H9 (cell line): ENCODE data around the gene CLIC3. TPM values are rescaled to one million over a fixed set of nuclear protein-coding genes. Genes with fewer than 3 reads are reported as not detected.

Experiments used
- DNase-seq: peaks from one replicate; pipeline ENCODE4 v3.0.0-alpha.2; 2017
- H2AFZ ChIP-seq: one replicate; pipeline ENCODE4 v1.6.1; 2013; ENCODE audit warnings: mild to moderate bottlenecking, low read length, control low read depth, moderate library complexity
- H2AK5ac ChIP-seq: 2 replicates; pipeline ENCODE4 v1.6.1; 2013; ENCODE audit warnings: low read length, control low read depth, mixed read lengths; ENCODE audit not compliant: insufficient read length
- H2BK120ac ChIP-seq: one replicate; pipeline ENCODE4 v1.6.1; 2013; ENCODE audit warnings: low read depth, mild to moderate bottlenecking, low read length, control low read depth, inconsistent platforms; ENCODE audit not compliant: poor library complexity, severe bottlenecking
- H2BK12ac ChIP-seq: 2 replicates; pipeline ENCODE4 v1.6.1; 2013; ENCODE audit warnings: low read length, control low read depth, mixed read lengths, low read depth; ENCODE audit not compliant: insufficient read length
- H2BK15ac ChIP-seq: 2 replicates; pipeline ENCODE4 v1.6.1; 2013; ENCODE audit warnings: low read depth, low read length, control low read depth
- H2BK20ac ChIP-seq: one replicate; pipeline ENCODE4 v1.6.1; 2013; ENCODE audit warnings: low read depth, mild to moderate bottlenecking, low read length, control low read depth, inconsistent platforms; ENCODE audit not compliant: poor library complexity, severe bottlenecking
- H2BK5ac ChIP-seq: 2 replicates; pipeline ENCODE4 v1.6.1; 2013; ENCODE audit warnings: low read length, control low read depth, mixed read lengths; ENCODE audit not compliant: insufficient read length
- H3K14ac ChIP-seq: 2 replicates; pipeline ENCODE4 v1.6.1; 2013; ENCODE audit warnings: low read length, control low read depth; ENCODE audit not compliant: insufficient read depth
- H3K18ac ChIP-seq: 2 replicates; pipeline ENCODE4 v1.6.1; 2013; ENCODE audit warnings: low read depth, mild to moderate bottlenecking, mixed read lengths, low read length, control low read depth; ENCODE audit not compliant: insufficient read length
- H3K23ac ChIP-seq: 2 replicates; pipeline ENCODE4 v1.6.1; 2013; ENCODE audit warnings: low read length, control low read depth, mixed read lengths, low read depth; ENCODE audit not compliant: insufficient read length
- H3K23me2 ChIP-seq: 2 replicates; pipeline ENCODE4 v1.6.1; 2013; ENCODE audit warnings: low read depth, mild to moderate bottlenecking, mixed read lengths, low read length, control low read depth; ENCODE audit not compliant: insufficient read length, poor library complexity, severe bottlenecking
- H3K27ac ChIP-seq: 2 replicates; pipeline ENCODE4 v1.5.1; 2013; ENCODE audit warnings: low read length, control low read depth, mixed read lengths, low read depth; ENCODE audit not compliant: insufficient read length
- H3K27me3 ChIP-seq: 2 replicates; pipeline ENCODE4 v1.6.1; 2013; ENCODE audit warnings: low read length, control low read depth, inconsistent platforms; ENCODE audit not compliant: insufficient read depth
- H3K4ac ChIP-seq: 2 replicates; pipeline ENCODE4 v1.6.1; 2013; ENCODE audit warnings: low read depth, mild to moderate bottlenecking, control low read depth, inconsistent platforms, low read length, moderate library complexity
- H3K4me1 ChIP-seq: 2 replicates; pipeline ENCODE4 v1.6.1; 2013; ENCODE audit warnings: low read length, control low read depth, inconsistent platforms; ENCODE audit not compliant: insufficient read depth
- H3K4me2 ChIP-seq: 2 replicates; pipeline ENCODE4 v1.6.1; 2013; ENCODE audit warnings: low read length, control low read depth, mixed read lengths; ENCODE audit not compliant: insufficient read length, insufficient read depth
- H3K56ac ChIP-seq: 2 replicates; pipeline ENCODE4 v1.6.1; 2013; ENCODE audit warnings: low read depth, mild to moderate bottlenecking, mixed read lengths, low read length, control low read depth; ENCODE audit not compliant: insufficient read length
- H3K79me1 ChIP-seq: 2 replicates; pipeline ENCODE4 v1.6.1; 2013; ENCODE audit warnings: low read depth, mild to moderate bottlenecking, moderate library complexity, low read length, control low read depth, inconsistent platforms; ENCODE audit not compliant: insufficient read depth, poor library complexity, severe bottlenecking
- H3K79me2 ChIP-seq: 2 replicates; pipeline ENCODE4 v1.6.1; 2013; ENCODE audit warnings: low read length, control low read depth, inconsistent platforms; ENCODE audit not compliant: insufficient read depth
- H3K9ac ChIP-seq: 2 replicates; pipeline ENCODE4 v1.6.1; 2013; ENCODE audit warnings: low read length, control low read depth, mixed read lengths; ENCODE audit not compliant: insufficient read length; ENCODE audit errors: extremely low read depth
- H3K9me3 ChIP-seq: one replicate; pipeline ENCODE4 v1.6.1; 2013; ENCODE audit warnings: low read depth, low read length, inconsistent platforms; ENCODE audit not compliant: control insufficient read depth
- H3T11ph ChIP-seq: one replicate; pipeline ENCODE4 v1.6.1; 2013; ENCODE audit warnings: mild to moderate bottlenecking, low read length, control low read depth, inconsistent platforms
- H4K20me1 ChIP-seq: one replicate; pipeline ENCODE4 v1.6.1; 2013; ENCODE audit not compliant: control insufficient read depth, insufficient read length, insufficient read depth
- H4K5ac ChIP-seq: 2 replicates; pipeline ENCODE4 v1.6.1; 2013; ENCODE audit warnings: low read depth, mild to moderate bottlenecking, mixed read lengths, low read length, control low read depth; ENCODE audit not compliant: insufficient read length
- H4K8ac ChIP-seq: replicated peaks from 2 replicates; pipeline ENCODE4 v1.6.1; 2013; ENCODE audit warnings: low read length, control low read depth, mixed read lengths, low read depth; ENCODE audit not compliant: insufficient read length
- H4K91ac ChIP-seq: 2 replicates; pipeline ENCODE4 v1.6.1; 2013; ENCODE audit warnings: low read depth, mild to moderate bottlenecking, moderate library complexity, mixed read lengths, low read length, control low read depth; ENCODE audit not compliant: insufficient read length
- H3K27ac Mint-ChIP-seq, 3 experiments: 2 replicates in 2 of 3; 3 replicates in 1 of 3; pipeline ENCODE4 v1.8.0; 2020 to 2021; ENCODE audit warnings: mixed read lengths in 3 of 3, mild to moderate bottlenecking in 1 of 3, moderate library complexity in 1 of 3
- H3K27me3 Mint-ChIP-seq: 2 replicates; pipeline ENCODE4 v1.8.0; 2021; ENCODE audit warnings: low read depth, mild to moderate bottlenecking, moderate library complexity, mixed read lengths
- H3K36me3 Mint-ChIP-seq, 3 experiments: 2 replicates in 2 of 3; 3 replicates in 1 of 3; pipeline ENCODE4 v1.8.0; 2020 to 2021; ENCODE audit warnings: low read depth in 3 of 3, mixed read lengths in 3 of 3; ENCODE audit not compliant: insufficient read depth in 1 of 3
- H3K4me1 Mint-ChIP-seq, 2 experiments: 2 replicates each; pipeline ENCODE4 v1.8.0; 2020; ENCODE audit warnings: mixed read lengths in 2 of 2
- H3K4me3 Mint-ChIP-seq, 2 experiments: 2 replicates in 1 of 2; 3 replicates in 1 of 2; pipeline ENCODE4 v1.8.0; 2020 to 2021; ENCODE audit warnings: mild to moderate bottlenecking in 2 of 2, mixed read lengths in 2 of 2, moderate library complexity in 1 of 2
- H3K9me3 Mint-ChIP-seq, 2 experiments: 2 replicates in 1 of 2; 3 replicates in 1 of 2; pipeline ENCODE4 v1.8.0; 2020; ENCODE audit warnings: mild to moderate bottlenecking in 2 of 2, mixed read lengths in 2 of 2, moderate library complexity in 1 of 2
- WGBS: extraction: QIAGEN DNeasy Blood & Tissue Kit; methylation state at CpG from one replicate; pipeline ENCODE4 v1.1.7; 2013; ENCODE audit warnings: missing lambda C conversion rate, low lambda C conversion rate, mixed read lengths; ENCODE audit not compliant: insufficient read length; ENCODE audit errors: extremely low coverage; 5-methylcytosine and 5-hydroxymethylcytosine counted together
- total RNA-seq: library from RNA; stranded (reverse); gene quantifications from 2 replicates; pipeline ENCODE4 v1.2.1, GENCODE V29; 2021
- TF ChIP-seq, protein P1 (sequence below): fragments of 200-600 bp; sonication (generic); conservative IDR thresholded peaks from 3 replicates; pipeline ENCODE4 v1.8.0; 2021; ENCODE audit warnings: antibody characterized with exemption, mild to moderate bottlenecking

CLIC3 gene
- total RNA-seq, 1 experiment from 2014 or later, result 0.31 TPM

GRCh38 chr9:137009217-137009616, 12.8 kb upstream of the CLIC3 start:
- WGBS, result no CpG with 5 or more reads among the region's 18 CpGs
- H2BK20ac ChIP-seq, result no peak overlapping the region

More at GRCh38 chr9:137009217-137009616, 12.8 kb upstream of the CLIC3 start:
- Histone ChIP-seq H3K27me3 (no peaks in the 10 kb centered on the region), H4K91ac (no peak overlapping the region), H4K8ac (no peak overlapping the region), H2BK15ac (no peak overlapping the region), H4K5ac (no peak overlapping the region), H3K14ac (no peak overlapping the region), H3K4ac (no peak overlapping the region), H3K56ac (no peak overlapping the region), H2AFZ (no peak overlapping the region), H2BK12ac (no peak overlapping the region), H3K18ac (no peak overlapping the region), H3K27ac (no peak overlapping the region), H2BK120ac (no peak overlapping the region), H3K9me3 (no peaks in the 10 kb centered on the region), H3T11ph (no peak overlapping the region), H3K4me2 (no peak overlapping the region), H3K4me1 (no peaks in the 10 kb centered on the region), H2AK5ac (no peak overlapping the region), H3K23ac (no peak overlapping the region), H3K23me2 (no peaks in the 10 kb centered on the region), H2BK5ac (no peak overlapping the region), H4K20me1 (peaks cover 2% of the 10 kb centered on the region), H3K79me1 (no peaks in the 10 kb centered on the region), H3K79me2 (no peaks in the 10 kb centered on the region), H3K9ac (no peak overlapping the region)
- Mint-ChIP-seq H3K36me3 (peaks cover 5 to 7% (median 6%) of the 10 kb centered on the region in 3 experiments; a peak in 5 of 7 replicates), H3K4me1 (no peaks in the 10 kb centered on the region), H3K27ac (no peak overlapping the region), H3K27me3 (peaks cover 8% of the 10 kb centered on the region), H3K9me3 (peaks cover 16 to 19% of the 10 kb centered on the region in 2 experiments), H3K4me3 (no peak overlapping the region)
- TF ChIP-seq, protein P1, sequence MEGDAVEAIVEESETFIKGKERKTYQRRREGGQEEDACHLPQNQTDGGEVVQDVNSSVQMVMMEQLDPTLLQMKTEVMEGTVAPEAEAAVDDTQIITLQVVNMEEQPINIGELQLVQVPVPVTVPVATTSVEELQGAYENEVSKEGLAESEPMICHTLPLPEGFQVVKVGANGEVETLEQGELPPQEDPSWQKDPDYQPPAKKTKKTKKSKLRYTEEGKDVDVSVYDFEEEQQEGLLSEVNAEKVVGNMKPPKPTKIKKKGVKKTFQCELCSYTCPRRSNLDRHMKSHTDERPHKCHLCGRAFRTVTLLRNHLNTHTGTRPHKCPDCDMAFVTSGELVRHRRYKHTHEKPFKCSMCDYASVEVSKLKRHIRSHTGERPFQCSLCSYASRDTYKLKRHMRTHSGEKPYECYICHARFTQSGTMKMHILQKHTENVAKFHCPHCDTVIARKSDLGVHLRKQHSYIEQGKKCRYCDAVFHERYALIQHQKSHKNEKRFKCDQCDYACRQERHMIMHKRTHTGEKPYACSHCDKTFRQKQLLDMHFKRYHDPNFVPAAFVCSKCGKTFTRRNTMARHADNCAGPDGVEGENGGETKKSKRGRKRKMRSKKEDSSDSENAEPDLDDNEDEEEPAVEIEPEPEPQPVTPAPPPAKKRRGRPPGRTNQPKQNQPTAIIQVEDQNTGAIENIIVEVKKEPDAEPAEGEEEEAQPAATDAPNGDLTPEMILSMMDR, result no peak
- no peak for DNase-seq
